PC-9 (cell line): ENCODE data around the gene GALNT2. TPM values are rescaled to one million over a fixed set of nuclear protein-coding genes. Genes with fewer than 3 reads are reported as not detected.

Experiments used
- BruUV-seq: library from RNA; stranded (reverse); fragments of 400-500 nt; replicated peaks from 2 replicates; lab custom pipeline; 2021; lab: Mats Ljungman, UMichigan
- CTCF ChIA-PET: fragments of 300-600 bp; sonication (Branson Sonifier 250); formaldehyde crosslinking; loops from one replicate; lab custom pipeline; 2022; ENCODE audit warnings: antibody characterized with exemption; lab: Charles Lee
- POLR2A ChIA-PET: fragments of 300-600 bp; sonication (Branson Sonifier 250); formaldehyde crosslinking; loops from one replicate; lab custom pipeline; 2022; ENCODE audit warnings: antibody characterized with exemption; ENCODE audit not compliant: unreplicated experiment; lab: Charles Lee
- DNase-seq, 2 experiments: peaks; one replicate each; pipeline versions ENCODE4 v3.0.0 to v3.0.0-alpha.2; 2015 to 2022; ENCODE audit warnings: mixed read lengths in 1 of 2
- H2AFZ ChIP-seq: fragments of 200-600 bp; sonication (generic); 2 replicates; pipeline ENCODE4 v1.8.1; 2017; ENCODE audit warnings: antibody characterized with exemption
- H3F3A ChIP-seq: fragments of 200-600 bp; sonication (generic); 2 replicates; pipeline ENCODE4 v1.8.1; 2017; ENCODE audit warnings: antibody characterized with exemption, mild to moderate bottlenecking, low read depth; ENCODE audit not compliant: insufficient read depth
- H3K27ac ChIP-seq: fragments of 200-600 bp; sonication (generic); 2 replicates; pipeline ENCODE4 v1.6.1; 2016; ENCODE audit warnings: mixed run types
- H3K27me3 ChIP-seq: fragments of 200-600 bp; sonication (generic); 2 replicates; pipeline ENCODE4 v1.6.1; 2016; ENCODE audit warnings: low read depth, mixed run types; ENCODE audit not compliant: insufficient read depth
- H3K36me3 ChIP-seq: fragments of 200-600 bp; sonication (generic); 2 replicates; pipeline ENCODE4 v1.6.1; 2016; ENCODE audit warnings: low read depth, mixed run types
- H3K4me1 ChIP-seq: fragments of 200-600 bp; sonication (generic); replicated peaks from 2 replicates; pipeline ENCODE4 v1.6.1; 2016; ENCODE audit warnings: mixed run types; ENCODE audit not compliant: insufficient read depth
- H3K4me2 ChIP-seq: fragments of 200-600 bp; sonication (generic); 2 replicates; pipeline ENCODE4 v1.6.1; 2017; ENCODE audit warnings: mixed run types
- H3K4me3 ChIP-seq: fragments of 200-600 bp; sonication (generic); 2 replicates; pipeline ENCODE4 v1.6.1; 2016; ENCODE audit warnings: mixed run types
- H3K79me2 ChIP-seq: fragments of 200-600 bp; sonication (generic); 2 replicates; pipeline ENCODE4 v1.6.1; 2017; ENCODE audit warnings: low read depth, mixed run types
- H3K9me2 ChIP-seq: fragments of 200-600 bp; sonication (generic); 2 replicates; pipeline ENCODE4 v1.8.1; 2017; ENCODE audit warnings: mild to moderate bottlenecking; ENCODE audit not compliant: insufficient read depth
- H3K9me3 ChIP-seq: fragments of 200-600 bp; sonication (generic); 2 replicates; pipeline ENCODE4 v1.8.1; 2016; ENCODE audit warnings: low read depth; ENCODE audit not compliant: insufficient read depth
- H4K20me1 ChIP-seq: fragments of 200-600 bp; sonication (generic); 2 replicates; pipeline ENCODE4 v1.8.1; 2017; ENCODE audit not compliant: insufficient read depth
- CTCF ChIP-seq: fragments of 200-600 bp; sonication (generic); conservative IDR thresholded peaks from 2 replicates; pipeline ENCODE4 v1.6.1; 2017; ENCODE audit warnings: mixed run types, antibody characterized with exemption, mild to moderate bottlenecking, moderate library complexity
- EZH2 ChIP-seq: fragments of 200-600 bp; sonication (generic); IDR thresholded peaks from 2 replicates; pipeline ENCODE4 v1.8.0; 2017; ENCODE audit warnings: antibody characterized with exemption, low read depth
- intact Hi-C: fragments of 100-400 bp; cut with micrococcal nuclease; formaldehyde crosslinking; loops from one replicate; pipeline ENCODE4 v1.10.0; 2022; ENCODE audit not compliant: unreplicated experiment
- total RNA-seq: library from RNA; stranded (reverse); gene quantifications from 2 replicates; pipeline ENCODE4 v1.2.3, GENCODE V29; 2021

The GALNT2 gene
- total RNA-seq, 1 experiment from 2014 or later: 121 TPM

GRCh38 chr1:230117694-230118093 lies 50.7 kb downstream of the GALNT2 start:
- no peaks in the 10 kb centered on the region; the same call in 1 of the 2 replicates for H3K9me3 ChIP-seq
- no peak overlapping the region for H3K4me3 ChIP-seq
- H3K79me2 ChIP-seq: peaks cover 18% of the 10 kb centered on the region; the same call in 1 of the 2 replicates
- no peak for TF ChIP-seq CTCF
- TF ChIP-seq EZH2: no peak
- H3K27me3 ChIP-seq: no peaks in the 10 kb centered on the region
- H3K9me2 ChIP-seq: no peaks in the 10 kb centered on the region
- POLR2A ChIA-PET: no interaction called here
- H4K20me1 ChIP-seq: no peaks in the 10 kb centered on the region
- H3K4me1 ChIP-seq: no peaks in the 10 kb centered on the region
- no peak overlapping the region for H3K4me2 ChIP-seq
- H3K36me3 ChIP-seq: peaks cover 3% of the 10 kb centered on the region; the same call in 1 of the 2 replicates
- no peak overlapping the region for H2AFZ ChIP-seq
- CTCF ChIA-PET: no interaction called here
- DNase-seq: no peak
- BruUV-seq: no TSS peak
- intact Hi-C loops: no loop called here
- H3K27ac ChIP-seq: no peak overlapping the region
- H3F3A ChIP-seq: no peaks in the 10 kb centered on the region

GRCh38 chr1:230119340-230119739 lies 52.3 kb downstream of the GALNT2 start:
- H3K79me2 ChIP-seq: peaks cover 9% of the 10 kb centered on the region; the same call in 1 of the 2 replicates
- no peaks in the 10 kb centered on the region for H3K27me3 ChIP-seq
- CTCF ChIA-PET: no interaction called here

GRCh38 chr1:230120289-230120920 lies 53.4 kb downstream of the GALNT2 start:
- H4K20me1 ChIP-seq: no peaks in the 10 kb centered on the region; the same call in 1 of the 2 replicates
- H3K4me2 ChIP-seq: no peak overlapping the region
- H3K4me1 ChIP-seq: peaks cover 6% of the 10 kb centered on the region
- ChIA-PET POLR2A (no interaction called here), CTCF (no interaction called here)
- TF ChIP-seq EZH2: no peak
- TF ChIP-seq CTCF: no peak
- H3F3A ChIP-seq: no peaks in the 10 kb centered on the region
- no peaks in the 10 kb centered on the region for H3K27me3 ChIP-seq
- intact Hi-C loops: no loop called here
- BruUV-seq: no TSS peak
- no peaks in the 10 kb centered on the region for H3K9me2 ChIP-seq
- no peak overlapping the region for H3K4me3 ChIP-seq
- H3K36me3 ChIP-seq: peaks cover 3% of the 10 kb centered on the region; the same call in 1 of the 2 replicates
- H2AFZ ChIP-seq: no peak overlapping the region
- no peak for DNase-seq
- H3K27ac ChIP-seq: no peak overlapping the region
- no peaks in the 10 kb centered on the region; the same call in 1 of the 2 replicates for H3K9me3 ChIP-seq
- H3K79me2 ChIP-seq: peaks cover 20% of the 10 kb centered on the region

More at GRCh38 chr1:230119340-230119739, 52.3 kb downstream of the GALNT2 start:
- TF ChIP-seq CTCF (no peak), EZH2 (no peak)
- Histone ChIP-seq H4K20me1 (no peaks in the 10 kb centered on the region), H3K36me3 (peaks cover 3% of the 10 kb centered on the region; the same call in 1 of the 2 replicates), H3K4me3 (no peak overlapping the region), H3F3A (no peaks in the 10 kb centered on the region), H3K9me2 (no peaks in the 10 kb centered on the region), H3K9me3 (no peaks in the 10 kb centered on the region; the same call in 1 of the 2 replicates), H3K4me1 (no peaks in the 10 kb centered on the region), H2AFZ (no peak overlapping the region), H3K4me2 (no peak overlapping the region), H3K27ac (no peak overlapping the region)
- no peak for DNase-seq
- POLR2A ChIA-PET: no interaction called here
- no TSS peak for BruUV-seq
- intact Hi-C loops: no loop called here
